K562 (cell line): ENCODE results near the gene CTSW. TPM values are rescaled to one million over a fixed set of nuclear protein-coding genes. Genes with fewer than 3 reads are reported as not detected.

Experiments
- DEAF1 ChIP-seq: fragments of 450-650 bp; formaldehyde crosslinking; IDR thresholded peaks from 2 replicates; pipeline ENCODE4 v1.4.0; 2020; ENCODE audit warnings: mild to moderate bottlenecking, moderate library complexity
- MITF ChIP-seq: IDR thresholded peaks from 2 replicates; pipeline ENCODE4 v1.6.1; 2014; ENCODE audit warnings: antibody characterized with exemption
- ZNF277 ChIP-seq: fragments of 250-450 bp; sonication (Bioruptor Pico); IDR thresholded peaks from 2 replicates; pipeline ENCODE4 v1.8.0; 2022; ENCODE audit warnings: inconsistent platforms, mild to moderate bottlenecking, moderate library complexity, borderline replicate concordance
- ZNF589 ChIP-seq: fragments of 200-800 bp; sonication (Bioruptor generic); IDR thresholded peaks from 2 replicates; pipeline ENCODE4 v1.6.1; 2016; ENCODE audit warnings: low read depth, missing genetic modification characterization, missing compliant biosample characterization
- polyA plus RNA-seq, 8 experiments: library from polyadenylated mRNA; depleted of rRNA in 4 of 8; stranded (reverse) in 5 of 8; unstranded in 3 of 8; fragments of >200 nt; fragmentation: Nextera tagmentation in 2 of 8; fragmentation: Illumina TruSeq in 1 of 8; extraction: Ambion mirVana in 2 of 8; extraction: Trizol in 1 of 8; gene quantifications; 2 replicates each; pipeline versions ENCODE4 v1.2.1 to v1.2.3, GENCODE V29; 2011 to 2014; ENCODE audit warnings: inconsistent platforms in 1 of 8, missing spikeins in 1 of 8
- total RNA-seq, 7 experiments: library from RNA; depleted of rRNA in 6 of 7; stranded (reverse); fragments of >200 nt in 6 of 7; fragmentation: Illumina TruSeq in 2 of 7; extraction: Trizol in 2 of 7; gene quantifications; 2 replicates each; pipeline versions ENCODE4 v1.2.1 to v1.2.3, GENCODE V29; 2011 to 2021; ENCODE audit warnings: low replicate concordance in 1 of 7

The CTSW gene
- total and polyA plus RNA-seq, 9 of the 15 experiments (the other 6 are each of a cell fraction or from before 2014, with no cell fraction given) = 0.04 TPM; not detected in 8

- no peak for TF ChIP-seq MITF
- no peak for TF ChIP-seq DEAF1 (CRISPR knock-in tag)
- TF ChIP-seq ZNF277 (CRISPR knock-in tag) = no peak
- no peak for TF ChIP-seq ZNF589 (CRISPR knock-in tag)
Measured at GRCh38 chr11:65897020-65897471, 17.4 kb downstream of the CTSW start (continued).
